Hindlimb muscle (tissue), 1 donor: ENCODE measurements around the gene RBM34. TPM values are rescaled to one million over a fixed set of nuclear protein-coding genes. Genes with fewer than 3 reads are reported as not detected.
"Not testable (repeated sequence)": the region's sequence is repeated elsewhere in the genome, so short reads cannot be mapped to it uniquely, and the experiment has no call there.

ENCODE experiments used
- DNase-seq: peaks from one replicate; pipeline ENCODE4 v3.0.0-alpha.2; 2013
- polyA plus RNA-seq: library from polyadenylated mRNA; unstranded; fragments of 120-200 nt; gene quantifications from one replicate; pipeline ENCODE4 v1.2.1, GENCODE V29; 2013; ENCODE audit not compliant: insufficient read length

RBM34 gene
- 59.7 TPM for polyA plus RNA-seq

GRCh38 chr1:235160957-235161684 lies at the start of gene RBM34:
Gene RBM34 (minus strand): TSS chr1:235161250. CDS start chr1:235161226, 24 bp downstream.
- peak; percentile 95 for DNase-seq

GRCh38 chr1:235207209-235207565 lies 46.1 kb upstream of the RBM34 start:
- DNase-seq: no peak

GRCh38 chr1:235206533-235207208 lies 45.6 kb upstream of the RBM34 start:
- no peak for DNase-seq

- DNase-seq: no peak
Observed at GRCh38 chr1:235205687-235206086, 44.6 kb upstream of the RBM34 start.

GRCh38 chr1:235203428-235203827 lies 42.4 kb upstream of the RBM34 start:
- no peak for DNase-seq

- DNase-seq: not testable (repeated sequence)
Observed at GRCh38 chr1:235202447-235202846, 41.4 kb upstream of the RBM34 start.

- DNase-seq: no peak
Observed at GRCh38 chr1:235199441-235199840, 38.4 kb upstream of the RBM34 start.

GRCh38 chr1:235190431-235190830 lies 29.4 kb upstream of the RBM34 start:
- peak; percentile 6 for DNase-seq

GRCh38 chr1:235187316-235187715 lies 26.3 kb upstream of the RBM34 start:
- no peak for DNase-seq

- no peak for DNase-seq
Observed at GRCh38 chr1:235181561-235182245, 20.7 kb upstream of the RBM34 start.

GRCh38 chr1:235180916-235181460 lies 19.9 kb upstream of the RBM34 start:
- DNase-seq: no peak

GRCh38 chr1:235176486-235176885 lies 15.4 kb upstream of the RBM34 start:
- DNase-seq: no peak

GRCh38 chr1:235169986-235170385 lies 8.9 kb upstream of the RBM34 start:
- DNase-seq: no peak

- DNase-seq: no peak
Observed at GRCh38 chr1:235168375-235168774, 7.3 kb upstream of the RBM34 start.

GRCh38 chr1:235161685-235162327 lies 756 bp upstream of the RBM34 start:
- DNase-seq: peak; percentile 3

GRCh38 chr1:235160383-235160956 lies 580 bp downstream of the RBM34 start:
- DNase-seq: no peak

GRCh38 chr1:235159930-235160329 lies 1.1 kb downstream of the RBM34 start:
- DNase-seq: not testable (repeated sequence)

GRCh38 chr1:235159284-235159683 lies 1.8 kb downstream of the RBM34 start:
- DNase-seq: not testable (repeated sequence)

GRCh38 chr1:235158680-235159079 lies 2.4 kb downstream of the RBM34 start:
- no peak for DNase-seq

GRCh38 chr1:235157150-235157549 lies 3.9 kb downstream of the RBM34 start:
- DNase-seq: no peak

- no peak for DNase-seq
Observed at GRCh38 chr1:235156740-235157139, 4.3 kb downstream of the RBM34 start.

- DNase-seq: no peak
Observed at GRCh38 chr1:235156265-235156664, 4.8 kb downstream of the RBM34 start.
